Parathyroid adenoma (tissue), 2 donors: Measurements from ENCODE around the gene ABHD6.

Source experiments
- H2AFZ ChIP-seq: fragments of 300-600 bp; sonication (generic); one replicate; pipeline ENCODE4 v1.7.0; 2017; ENCODE audit warnings: antibody characterized with exemption, mild to moderate bottlenecking
- H3K27ac ChIP-seq: fragments of 300-600 bp; sonication (generic); one replicate; pipeline ENCODE4 v1.7.0; 2017
- H3K27me3 ChIP-seq: fragments of 300-600 bp; sonication (generic); one replicate; pipeline ENCODE4 v1.7.0; 2017; ENCODE audit warnings: low read length; ENCODE audit not compliant: control insufficient read depth, insufficient read depth
- H3K36me3 ChIP-seq: fragments of 300-600 bp; sonication (generic); one replicate; pipeline ENCODE4 v1.7.0; 2017; ENCODE audit warnings: low read length; ENCODE audit not compliant: control insufficient read depth, insufficient read depth
- H3K4me1 ChIP-seq: fragments of 300-600 bp; sonication (generic); one replicate; pipeline ENCODE4 v1.7.0; 2017; ENCODE audit warnings: control low read depth
- H3K4me2 ChIP-seq: fragments of 300-600 bp; sonication (generic); one replicate; pipeline ENCODE4 v1.7.0; 2017; ENCODE audit warnings: low read length
- H3K4me3 ChIP-seq: fragments of 300-600 bp; sonication (generic); one replicate; pipeline ENCODE4 v1.7.0; 2017; ENCODE audit warnings: low read depth, low read length
- H3K79me2 ChIP-seq: fragments of 300-600 bp; sonication (generic); one replicate; pipeline ENCODE4 v1.7.0; 2017; ENCODE audit warnings: control low read depth
- H3K9ac ChIP-seq: fragments of 300-600 bp; sonication (generic); one replicate; pipeline ENCODE4 v1.7.0; 2017; ENCODE audit warnings: mild to moderate bottlenecking
- H3K9me3 ChIP-seq: fragments of 300-600 bp; sonication (generic); one replicate; pipeline ENCODE4 v1.7.0; 2017; ENCODE audit warnings: low read length; ENCODE audit not compliant: control insufficient read depth
- TF ChIP-seq, protein P1 (sequence below): fragments of 300-600 bp; sonication (generic); IDR thresholded peaks from one replicate; pipeline ENCODE4 v1.7.0; 2017; ENCODE audit warnings: antibody characterized with exemption, mild to moderate bottlenecking
- donor health status: primary hyperparathyroidism.

Gene ABHD6

DNA sequence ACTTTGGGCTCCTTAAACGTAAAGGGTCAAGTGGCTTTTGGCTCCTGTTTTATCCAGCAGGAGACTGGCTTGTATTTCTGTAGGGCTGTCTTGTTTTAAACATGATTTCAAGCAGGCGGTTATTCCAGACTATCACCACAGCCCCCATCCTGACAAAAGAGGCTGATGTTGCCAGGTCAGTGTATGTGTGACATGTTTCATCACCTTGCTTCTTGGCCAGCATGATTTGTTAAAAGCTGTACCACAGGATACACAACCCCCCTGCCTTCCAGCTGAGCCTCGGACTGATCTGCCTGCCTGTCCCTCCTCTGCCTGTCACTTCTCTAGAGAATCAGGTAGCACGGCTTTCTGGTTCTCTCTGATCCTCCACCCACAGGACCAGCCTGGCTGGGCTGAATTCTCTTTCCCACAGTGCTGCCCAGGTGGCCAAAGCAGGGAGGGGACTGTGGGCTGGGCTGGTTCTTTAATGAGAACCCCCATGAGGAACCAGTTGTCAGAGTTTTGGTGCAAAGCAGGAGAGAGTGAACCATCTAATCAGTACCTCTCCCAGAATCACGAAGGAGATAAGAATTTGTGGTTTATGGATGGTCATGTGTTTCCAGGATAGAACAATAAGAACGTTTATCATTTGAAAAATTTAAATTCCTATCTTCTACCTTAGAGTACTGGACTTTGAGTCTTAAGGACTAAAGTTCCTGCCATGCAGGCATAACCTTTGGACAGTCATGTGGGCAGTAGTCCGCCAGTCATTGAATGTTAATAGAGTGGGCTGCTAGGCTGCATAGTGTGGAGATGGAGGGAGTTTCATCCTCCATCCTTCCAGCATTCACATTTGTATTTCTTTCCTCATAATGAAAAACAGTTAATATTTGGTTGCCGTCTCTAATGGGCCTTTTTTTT lies 8.8 kb downstream of the ABHD6 start:
- TF ChIP-seq, protein P1, sequence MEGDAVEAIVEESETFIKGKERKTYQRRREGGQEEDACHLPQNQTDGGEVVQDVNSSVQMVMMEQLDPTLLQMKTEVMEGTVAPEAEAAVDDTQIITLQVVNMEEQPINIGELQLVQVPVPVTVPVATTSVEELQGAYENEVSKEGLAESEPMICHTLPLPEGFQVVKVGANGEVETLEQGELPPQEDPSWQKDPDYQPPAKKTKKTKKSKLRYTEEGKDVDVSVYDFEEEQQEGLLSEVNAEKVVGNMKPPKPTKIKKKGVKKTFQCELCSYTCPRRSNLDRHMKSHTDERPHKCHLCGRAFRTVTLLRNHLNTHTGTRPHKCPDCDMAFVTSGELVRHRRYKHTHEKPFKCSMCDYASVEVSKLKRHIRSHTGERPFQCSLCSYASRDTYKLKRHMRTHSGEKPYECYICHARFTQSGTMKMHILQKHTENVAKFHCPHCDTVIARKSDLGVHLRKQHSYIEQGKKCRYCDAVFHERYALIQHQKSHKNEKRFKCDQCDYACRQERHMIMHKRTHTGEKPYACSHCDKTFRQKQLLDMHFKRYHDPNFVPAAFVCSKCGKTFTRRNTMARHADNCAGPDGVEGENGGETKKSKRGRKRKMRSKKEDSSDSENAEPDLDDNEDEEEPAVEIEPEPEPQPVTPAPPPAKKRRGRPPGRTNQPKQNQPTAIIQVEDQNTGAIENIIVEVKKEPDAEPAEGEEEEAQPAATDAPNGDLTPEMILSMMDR = no peak
- Histone ChIP-seq H3K9me3 (no peaks in the 10 kb centered on the region), H3K36me3 (no peaks in the 10 kb centered on the region), H3K9ac (no peak overlapping the region), H3K4me2 (no peak overlapping the region), H3K79me2 (no peaks in the 10 kb centered on the region), H3K27ac (no peak overlapping the region), H3K4me1 (no peaks in the 10 kb centered on the region), H3K4me3 (no peak overlapping the region), H2AFZ (no peak overlapping the region), H3K27me3 (no peaks in the 10 kb centered on the region)

DNA sequence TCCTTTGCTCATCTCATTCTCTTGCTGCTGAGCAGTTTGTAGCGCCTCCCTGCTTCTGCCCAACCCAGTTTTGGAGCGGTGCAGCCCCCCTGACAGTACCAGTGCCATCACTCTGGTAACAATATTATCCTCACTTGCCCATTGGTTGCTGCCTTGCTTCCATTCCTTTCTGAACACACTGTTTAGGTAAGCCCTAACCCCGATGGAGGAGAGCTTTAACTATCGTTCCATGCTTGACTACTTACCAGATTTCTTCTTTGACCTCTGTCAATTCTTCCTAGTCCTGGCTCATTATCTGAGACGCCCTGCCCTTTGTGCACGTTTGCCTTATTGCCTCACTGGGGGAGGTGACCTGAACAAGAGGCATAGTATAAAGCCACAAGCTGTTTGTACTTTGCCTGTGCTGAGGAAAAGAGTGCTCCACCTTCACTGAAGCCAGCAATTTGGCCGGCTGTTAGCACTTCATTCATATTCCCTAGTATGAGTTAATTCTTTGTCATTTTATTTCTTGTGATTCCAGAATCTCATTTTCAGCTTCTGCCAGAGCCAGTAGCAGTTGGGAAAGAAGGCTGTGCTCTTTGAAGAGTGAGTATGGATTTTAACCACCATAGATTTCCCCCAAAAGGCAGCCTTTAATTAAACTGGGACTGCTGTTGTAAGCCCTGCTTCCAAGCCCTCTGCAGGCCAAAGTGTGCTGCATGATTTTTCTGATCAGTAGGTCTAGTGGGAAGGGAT lies 11.9 kb downstream of the ABHD6 start:
- Histone ChIP-seq H3K36me3 (no peaks in the 10 kb centered on the region), H3K9ac (no peak overlapping the region), H2AFZ (no peak overlapping the region), H3K27ac (no peak overlapping the region), H3K9me3 (no peaks in the 10 kb centered on the region), H3K4me3 (no peak overlapping the region), H3K27me3 (no peaks in the 10 kb centered on the region), H3K4me2 (no peak overlapping the region), H3K4me1 (no peaks in the 10 kb centered on the region), H3K79me2 (no peaks in the 10 kb centered on the region)
- TF ChIP-seq, protein P1 = no peak

DNA sequence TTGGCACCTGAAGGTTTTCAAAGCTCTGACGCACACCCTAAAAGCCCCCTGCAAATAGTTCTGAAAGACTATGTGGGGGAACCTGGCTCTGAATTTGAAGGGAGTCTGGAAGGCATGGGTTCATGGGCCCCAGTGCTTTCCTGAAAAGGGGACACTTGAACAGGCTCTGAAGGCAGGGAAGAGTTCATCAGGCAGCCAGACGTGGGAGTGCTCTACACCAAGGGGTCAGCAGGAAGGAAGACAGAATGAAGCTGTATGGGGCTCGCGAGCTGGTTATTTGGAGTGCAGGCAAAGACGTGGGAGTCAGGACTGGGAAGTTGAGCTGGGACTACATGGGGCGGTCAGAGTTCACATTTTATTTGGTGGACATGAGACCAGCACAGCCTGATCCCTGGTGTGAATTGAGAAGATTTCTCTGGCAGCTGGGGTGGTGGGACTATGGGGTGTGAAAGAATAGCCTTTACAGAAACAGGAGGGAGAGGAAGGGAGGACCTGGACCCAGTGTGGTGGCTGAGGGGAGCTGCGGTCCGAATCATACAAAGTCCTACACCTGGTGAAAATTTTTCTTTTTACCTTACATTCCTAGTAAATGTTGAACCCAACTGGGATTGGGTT lies 12.6 kb downstream of the ABHD6 start:
- H3K27ac ChIP-seq = no peak overlapping the region
- no peaks in the 10 kb centered on the region for H3K79me2 ChIP-seq
- no peak overlapping the region for H3K9ac ChIP-seq
- H3K4me3 ChIP-seq = no peak overlapping the region
- no peaks in the 10 kb centered on the region for H3K27me3 ChIP-seq
- no peak overlapping the region for H2AFZ ChIP-seq
- TF ChIP-seq, protein P1 = no peak
- no peak overlapping the region for H3K4me2 ChIP-seq
- no peaks in the 10 kb centered on the region for H3K36me3 ChIP-seq
- H3K4me1 ChIP-seq = no peaks in the 10 kb centered on the region
- H3K9me3 ChIP-seq = no peaks in the 10 kb centered on the region

GRCh38 chr3:58251631-58252035 lies 14.0 kb downstream of the ABHD6 start:
- no peak overlapping the region for H2AFZ ChIP-seq
- no peak overlapping the region for H3K27ac ChIP-seq
- no peak overlapping the region for H3K4me3 ChIP-seq
- H3K9ac ChIP-seq = no peak overlapping the region
- no peaks in the 10 kb centered on the region for H3K27me3 ChIP-seq
- no peaks in the 10 kb centered on the region for H3K9me3 ChIP-seq
- no peaks in the 10 kb centered on the region for H3K4me1 ChIP-seq
- H3K36me3 ChIP-seq = no peaks in the 10 kb centered on the region
- no peaks in the 10 kb centered on the region for H3K79me2 ChIP-seq
- TF ChIP-seq, protein P1 = no peak
- H3K4me2 ChIP-seq = no peak overlapping the region
